ENCODE measurements around the gene DUSP22. TPM values are rescaled to one million over a fixed set of nuclear protein-coding genes. Genes with fewer than 3 reads are reported as not detected.

Gene DUSP22
- total RNA-seq, 1 donor from 2014 or later, result 26.8 TPM

DNA sequence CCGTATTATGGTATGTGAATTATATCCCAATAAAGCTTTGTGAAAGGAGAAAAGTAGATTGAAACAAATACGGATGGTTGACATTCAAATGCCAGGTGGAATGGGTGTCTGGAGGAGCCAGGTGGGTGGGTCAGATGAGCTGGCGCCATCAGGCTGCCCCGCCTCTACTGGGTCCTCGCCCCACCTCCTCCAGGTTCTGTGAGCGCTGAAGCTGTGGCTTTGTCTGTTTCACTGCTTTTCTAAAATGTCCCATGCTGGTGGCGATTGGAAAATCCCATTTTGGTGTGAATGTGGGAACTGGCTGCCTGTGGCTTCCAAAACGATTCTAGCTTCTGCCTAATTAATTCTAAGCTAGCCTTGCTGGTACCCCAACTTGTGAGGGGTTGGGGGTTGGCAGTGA lies 16.5 kb downstream of the DUSP22 start:
- intact Hi-C loops (cut with micrococcal nuclease), result no loop called here

DNA sequence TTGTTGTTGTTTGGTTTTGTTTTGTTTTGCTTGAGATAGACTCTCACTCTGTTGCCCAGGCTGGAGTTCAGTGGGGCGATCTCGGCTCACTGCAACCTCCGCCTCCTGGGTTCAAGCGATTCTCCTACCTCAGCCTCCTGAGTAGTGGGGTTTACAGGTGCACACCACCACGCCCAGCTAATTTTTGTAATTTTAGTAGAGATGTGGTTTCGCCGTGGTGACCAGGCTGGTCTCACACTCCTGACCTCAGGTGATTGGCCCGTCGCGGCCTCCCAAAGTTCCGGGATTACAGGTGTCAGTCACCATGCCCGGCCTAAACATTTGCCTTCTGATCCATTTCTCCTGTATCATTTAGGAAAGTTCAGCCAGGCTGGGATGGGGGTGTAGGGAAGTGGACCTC lies 17.7 kb downstream of the DUSP22 start:
- intact Hi-C loops (cut with micrococcal nuclease), result no loop called here

GRCh38 chr6:310671-311070 lies 18.4 kb downstream of the DUSP22 start:
- intact Hi-C loops (cut with micrococcal nuclease), result no loop called here

DNA sequence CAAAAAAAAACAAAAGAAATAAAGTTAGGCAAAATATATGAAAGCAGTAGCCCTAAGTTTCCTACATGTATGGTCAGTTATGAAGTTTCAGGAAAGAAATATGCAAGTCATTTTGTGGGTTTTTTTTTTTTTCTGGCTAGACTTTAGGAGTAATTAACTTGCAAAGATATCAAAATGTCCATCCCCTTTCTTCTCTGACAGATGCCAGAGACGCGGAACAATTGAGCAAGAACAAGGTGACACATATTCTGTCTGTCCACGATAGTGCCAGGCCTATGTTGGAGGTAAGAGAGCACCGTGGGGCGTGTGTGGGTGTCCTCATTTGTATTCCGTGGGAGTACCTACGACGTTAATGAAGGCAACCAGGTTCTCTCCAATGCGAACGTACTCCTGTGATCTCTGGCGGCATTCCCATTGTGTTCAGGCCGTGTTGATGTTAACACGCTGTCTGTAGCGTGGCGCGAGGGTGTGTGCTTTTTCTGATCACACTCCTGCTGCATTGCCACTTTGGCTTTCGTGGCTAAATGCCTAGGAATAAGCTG lies 19.5 kb downstream of the DUSP22 start:
- intact Hi-C loops (cut with micrococcal nuclease), result no loop called here

DNA sequence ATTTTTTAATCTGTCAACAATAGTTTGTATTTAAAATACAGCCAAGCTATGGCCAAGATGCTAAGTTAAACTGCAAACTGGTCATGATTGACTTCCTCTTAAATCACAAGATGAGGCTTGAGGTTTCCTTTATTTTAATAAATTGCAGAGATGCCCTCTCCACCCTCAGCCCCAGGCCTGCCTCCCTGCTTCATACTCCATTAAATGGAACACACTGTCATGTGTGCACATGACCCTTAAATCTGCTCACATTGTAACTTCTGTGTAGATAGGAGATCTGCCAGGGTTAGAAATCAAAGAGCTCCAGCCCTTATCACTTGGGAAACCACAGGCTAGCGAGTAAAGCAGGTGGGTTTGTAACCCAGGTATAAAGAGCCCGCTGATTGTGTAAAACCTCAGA lies 20.8 kb downstream of the DUSP22 start:
- intact Hi-C loops (cut with micrococcal nuclease), result no loop called here

DNA sequence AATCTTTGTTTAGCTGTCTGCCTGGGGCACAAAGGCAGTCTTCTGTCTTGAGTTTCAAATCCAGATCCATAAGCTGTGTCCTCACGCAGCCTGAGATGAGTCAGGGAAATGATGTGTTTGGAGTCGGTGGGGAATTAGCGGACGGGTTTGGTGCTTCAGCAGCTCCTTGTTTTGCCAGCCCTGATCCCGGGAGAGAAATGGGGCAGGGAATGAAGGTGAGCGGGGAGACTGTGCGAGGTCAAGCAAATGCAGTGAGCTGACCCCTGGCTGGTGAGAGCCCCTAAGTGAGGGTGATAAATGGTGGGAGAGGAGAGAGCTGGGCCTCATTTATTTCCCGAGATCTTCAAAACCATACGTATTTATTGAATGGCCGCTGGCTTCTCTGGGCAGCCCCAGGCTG lies 21.6 kb downstream of the DUSP22 start:
- intact Hi-C loops (cut with micrococcal nuclease), result no loop called here

DNA sequence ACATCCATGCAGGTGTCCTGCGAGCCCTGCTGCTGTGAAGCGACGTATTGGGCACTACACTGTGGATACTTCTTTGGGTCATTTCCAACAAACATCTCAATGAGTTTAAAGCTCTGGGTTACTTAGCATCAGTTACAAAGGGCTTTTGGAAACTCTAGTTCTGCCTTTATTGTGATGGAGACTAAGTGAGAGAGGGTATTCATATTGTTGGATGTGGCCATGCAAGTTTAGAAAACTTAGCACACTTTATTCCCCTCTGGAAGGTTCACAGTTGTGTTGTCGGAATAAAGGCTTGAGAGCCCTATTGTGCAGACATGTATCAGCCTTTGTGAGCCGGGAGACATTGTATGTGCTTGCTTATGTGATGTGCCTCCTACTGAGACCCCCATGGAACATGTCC lies 22.1 kb downstream of the DUSP22 start:
- intact Hi-C loops (cut with micrococcal nuclease), result no loop called here

- intact Hi-C loops (cut with micrococcal nuclease), result no loop called here
Measured at GRCh38 chr6:315226-315625, 22.9 kb downstream of the DUSP22 start.

DNA sequence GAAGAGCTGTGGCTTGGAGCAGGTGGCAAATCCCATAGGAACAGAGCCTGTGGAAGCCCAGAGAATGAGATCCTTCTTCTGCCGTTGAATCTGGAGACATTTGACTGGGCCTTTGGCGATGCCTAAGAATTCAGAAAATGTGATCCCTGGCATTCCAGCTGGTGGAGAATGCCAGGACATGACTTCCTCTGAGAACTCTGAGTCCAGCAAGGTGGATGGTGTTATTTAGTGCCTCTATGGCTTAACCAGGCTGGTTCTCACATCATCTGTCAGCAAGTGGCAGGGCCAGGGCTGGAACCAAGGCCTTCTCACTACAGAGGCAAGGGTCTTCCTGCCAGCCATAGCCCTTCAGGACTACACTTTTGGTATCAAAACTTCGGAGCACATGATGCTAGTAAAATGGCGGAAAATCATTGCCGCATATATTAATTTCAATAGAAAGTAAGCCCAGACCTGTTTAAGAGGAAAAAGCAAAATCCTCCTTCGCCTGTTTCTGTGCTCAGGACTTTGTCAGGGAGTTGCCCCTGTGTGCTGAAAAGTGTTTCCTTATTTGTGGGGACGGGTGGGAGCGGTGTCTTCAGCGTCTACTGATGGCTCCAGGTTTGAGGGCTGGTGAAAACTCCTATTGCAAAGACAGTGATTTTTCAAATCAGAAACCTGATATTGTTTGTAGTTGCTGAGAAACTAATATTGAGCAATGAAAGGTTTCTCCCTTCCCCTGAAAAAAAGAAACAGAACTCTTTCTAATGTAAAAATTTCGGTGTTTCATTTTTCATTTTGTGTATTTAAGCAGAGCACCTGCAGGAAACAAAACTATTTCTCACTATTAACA lies 23.9 kb downstream of the DUSP22 start:
- intact Hi-C loops (cut with micrococcal nuclease), result no loop called here

GRCh38 chr6:316753-317038 lies 24.4 kb downstream of the DUSP22 start:
- intact Hi-C loops (cut with micrococcal nuclease), result no loop called here

DNA sequence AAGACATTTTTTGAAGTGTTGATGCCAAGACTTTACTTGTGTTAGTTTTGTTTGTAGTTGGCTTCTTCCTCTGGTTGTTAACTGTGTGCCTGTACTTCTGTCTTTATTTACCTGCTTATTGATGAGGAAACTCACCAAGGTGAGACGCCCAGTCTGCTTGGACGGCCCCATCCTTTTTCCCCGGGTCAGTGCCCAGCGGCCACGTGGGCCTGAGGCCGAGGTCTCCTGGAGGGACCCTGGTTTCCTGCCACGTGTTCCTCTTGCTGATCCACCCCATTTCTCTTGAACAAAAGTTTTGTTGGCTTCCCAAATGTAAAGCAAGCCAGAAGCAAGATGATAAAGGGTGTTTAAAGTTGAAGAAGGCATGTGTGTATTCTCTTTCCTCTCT lies 24.8 kb downstream of the DUSP22 start:
- intact Hi-C loops (cut with micrococcal nuclease), result no loop called here

DNA sequence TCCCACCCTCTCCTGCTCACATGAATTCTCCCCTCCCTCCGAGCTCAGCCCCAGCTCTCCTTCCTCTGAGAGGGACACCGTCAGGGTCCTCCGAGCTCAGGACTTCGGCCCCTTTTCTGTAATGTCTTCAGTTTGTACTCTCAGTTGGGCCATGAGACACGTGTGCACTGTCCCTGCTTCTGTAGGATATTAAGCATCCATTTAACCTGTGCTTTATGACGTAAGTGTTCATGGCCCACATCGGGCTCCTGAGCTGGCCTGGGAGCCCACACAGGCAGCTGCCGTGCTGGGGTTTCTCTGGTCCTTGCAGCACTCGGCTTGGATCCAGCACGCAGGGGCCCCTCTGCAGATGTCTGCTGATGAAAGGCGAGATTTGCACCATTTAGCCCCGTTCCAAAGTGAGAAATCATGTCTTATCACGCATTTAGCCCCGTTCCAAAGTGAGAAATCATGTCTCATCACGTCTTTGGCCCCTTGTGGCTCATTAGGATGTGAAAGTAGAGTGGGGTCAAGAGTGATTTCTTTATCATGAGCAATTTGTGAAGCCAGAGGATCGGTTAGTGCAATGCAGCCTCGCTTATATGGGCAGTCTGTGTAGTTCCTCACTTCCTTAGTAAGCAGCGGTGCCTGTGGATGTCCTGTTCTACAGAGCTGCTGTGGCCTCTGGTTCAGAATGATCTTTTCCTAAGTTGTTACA lies 25.3 kb downstream of the DUSP22 start:
- intact Hi-C loops (cut with micrococcal nuclease), result no loop called here

DNA sequence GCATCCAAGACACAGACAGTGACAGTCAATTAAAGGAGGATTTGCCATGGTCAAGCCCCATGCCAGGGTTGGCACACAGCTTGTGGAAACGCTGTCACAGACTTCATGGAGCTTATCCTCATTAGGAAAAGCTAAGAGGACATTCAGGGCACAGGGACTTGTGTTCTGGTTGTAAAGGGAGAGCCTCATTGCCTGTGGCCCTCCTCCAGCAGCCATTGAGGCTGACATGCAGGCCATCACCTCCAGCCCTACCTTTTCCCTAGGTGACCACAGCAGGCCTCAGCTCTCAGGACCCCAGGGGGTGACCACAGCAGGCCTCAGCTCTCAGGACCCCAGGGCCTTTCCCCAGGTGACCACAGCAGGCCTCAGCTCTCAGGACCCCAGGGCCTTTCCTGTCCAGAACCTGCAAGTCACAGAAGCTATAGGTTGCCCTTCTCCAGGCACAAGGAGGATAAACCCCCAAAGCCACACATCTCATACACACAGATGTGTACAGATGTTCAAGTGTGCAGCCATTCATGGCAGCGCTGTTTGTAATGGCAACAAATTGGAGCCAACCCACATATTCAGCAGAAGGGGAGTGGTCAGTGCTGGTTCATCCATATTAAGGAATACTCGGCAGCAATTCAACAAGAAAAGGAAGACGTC lies 26.1 kb downstream of the DUSP22 start:
- intact Hi-C loops (cut with micrococcal nuclease), result no loop called here

DNA sequence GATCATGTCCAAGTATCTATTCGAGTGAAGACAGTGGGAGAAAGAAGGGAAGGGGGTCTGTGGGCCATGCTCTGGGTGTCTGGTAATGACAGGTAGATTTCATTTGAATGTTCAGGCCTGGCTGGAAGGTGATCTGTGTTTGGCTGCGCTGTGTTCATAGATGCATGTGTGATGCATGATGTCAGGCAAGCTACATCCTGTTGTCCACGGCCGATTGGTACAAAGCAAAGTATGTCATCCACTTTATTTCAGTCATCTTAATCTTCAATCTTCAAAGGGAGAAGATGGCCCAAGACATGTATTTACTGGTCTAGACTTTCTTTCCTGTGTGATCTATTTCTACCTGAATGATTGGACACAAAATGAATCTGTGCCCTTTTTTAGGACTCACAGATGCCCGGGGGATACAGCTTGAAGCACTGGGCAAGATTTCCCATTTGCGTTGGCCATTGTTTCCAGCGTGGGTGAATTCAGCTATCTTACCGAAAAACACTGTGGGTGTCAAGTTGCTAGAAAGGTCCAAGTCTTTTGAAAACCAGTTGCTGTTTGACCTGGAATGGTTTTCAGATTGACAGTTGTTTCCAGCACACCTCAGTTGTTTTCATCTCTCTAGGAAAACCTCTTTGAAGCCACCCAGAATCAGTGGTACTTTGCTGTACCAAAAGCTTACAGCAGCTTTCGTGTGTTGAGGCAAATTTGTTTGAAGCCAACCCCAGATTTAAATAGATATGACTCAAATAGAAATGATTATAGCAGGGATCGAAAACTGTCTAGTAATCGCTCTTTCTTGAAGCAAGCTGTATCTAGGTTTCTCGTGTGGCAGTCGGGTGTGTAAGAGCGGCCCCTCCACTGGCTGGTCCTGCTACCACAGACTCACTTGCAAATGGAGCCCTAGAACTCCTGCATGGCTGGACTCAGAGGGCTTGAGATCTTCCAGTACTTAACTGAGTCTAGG lies 27.2 kb downstream of the DUSP22 start:
- intact Hi-C loops (cut with micrococcal nuclease), result no loop called here

DNA sequence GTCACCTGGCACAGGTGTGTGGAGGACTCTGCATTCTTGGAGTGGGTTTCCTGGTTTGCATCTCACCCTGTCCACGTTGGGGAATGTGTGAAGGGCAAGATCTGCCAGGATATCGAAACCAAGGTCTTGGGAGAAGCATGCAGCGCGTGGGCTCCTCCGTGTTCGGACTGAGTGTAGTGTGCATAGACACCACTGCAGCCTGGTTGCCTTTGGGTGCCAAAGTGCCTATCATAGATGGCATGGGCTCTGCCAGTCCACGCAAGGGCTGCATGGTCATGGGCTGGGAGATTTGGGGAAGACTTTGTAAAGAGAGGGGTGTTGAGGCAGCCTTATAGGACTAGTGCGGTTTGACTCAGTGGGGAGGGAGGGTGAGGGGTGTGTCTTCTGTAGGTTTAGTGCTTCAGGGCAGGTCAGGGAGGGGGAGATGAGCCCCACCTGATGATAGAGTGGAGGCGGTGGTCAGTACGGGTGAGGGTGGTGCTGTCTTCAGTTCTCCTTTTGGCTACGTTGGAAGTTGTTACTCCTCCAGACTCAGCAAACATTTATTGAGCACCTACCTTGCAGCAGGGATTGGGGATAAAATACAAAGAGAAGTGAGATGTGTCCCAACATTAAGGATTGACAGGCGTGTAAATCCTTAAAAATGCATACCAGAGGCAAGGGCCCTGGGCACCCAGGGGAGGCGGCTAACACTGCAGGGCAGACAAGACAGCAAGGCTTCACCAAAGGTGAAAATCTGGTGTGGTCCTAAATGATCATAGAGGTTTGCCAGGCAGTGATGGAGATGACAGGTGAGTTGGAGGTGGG lies 28.3 kb downstream of the DUSP22 start:
- intact Hi-C loops (cut with micrococcal nuclease), result no loop called here

- intact Hi-C loops (cut with micrococcal nuclease), result no loop called here
Measured at GRCh38 chr6:321158-321438, 28.8 kb downstream of the DUSP22 start.

DNA sequence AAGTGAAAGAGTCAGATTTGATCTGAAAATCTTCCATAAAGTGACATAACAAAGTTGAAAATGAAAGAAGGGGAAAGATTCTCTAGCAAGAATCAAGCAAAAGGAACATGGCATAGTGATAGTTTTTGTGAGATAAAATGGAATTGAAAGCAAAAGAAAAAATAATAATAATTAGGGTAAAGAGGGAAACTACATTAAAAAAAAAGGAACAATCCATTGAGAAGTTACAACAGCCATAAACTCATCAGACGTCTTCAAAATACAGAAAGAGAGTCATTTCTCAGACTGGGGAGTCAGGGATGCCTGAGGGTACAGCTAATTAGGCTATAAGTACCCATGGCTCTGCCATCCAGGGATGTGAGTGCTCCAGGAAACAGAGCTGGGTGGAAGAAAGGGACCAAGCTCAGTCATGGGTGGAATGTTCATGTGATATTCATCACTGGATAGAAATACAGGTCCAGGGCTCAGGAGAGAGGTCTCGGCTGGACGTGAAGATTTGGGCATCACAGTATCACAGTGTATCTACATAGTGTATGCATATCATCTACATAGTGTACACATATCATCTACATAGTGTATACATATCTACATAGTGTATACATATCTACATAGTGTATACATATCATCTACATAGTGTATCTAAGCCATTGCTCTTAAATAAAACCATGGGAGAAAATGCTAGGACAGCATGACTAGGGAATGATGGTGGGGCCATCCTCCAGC lies 29.4 kb downstream of the DUSP22 start:
- intact Hi-C loops (cut with micrococcal nuclease), result no loop called here

GRCh38 chr6:322259-322930 lies 30.1 kb downstream of the DUSP22 start:
- intact Hi-C loops (cut with micrococcal nuclease), result no loop called here

GRCh38 chr6:322940-323729 lies 30.8 kb downstream of the DUSP22 start:
- intact Hi-C loops (cut with micrococcal nuclease), result no loop called here

All from T-helper 2 cell treated with Interferon-gamma antibody and Interleukin-4, amounts not matched to agents 100 ng/mL and 5 ng/mL, for 36 hours (primary cell).